ENCODE results near the gene INKA1. TPM values are rescaled to one million over a fixed set of nuclear protein-coding genes. Genes with fewer than 3 reads are reported as not detected.

Gene INKA1
- total and polyA plus RNA-seq, 4 donors: 0.84 to 4.2 (median 1.2) TPM

- peaks cover 0 to 21% (median 3%) of the 10 kb centered on the region in 4 donors for H3K4me1 ChIP-seq (ENCODE audit: control insufficient read depth in 4 of 4, insufficient read depth in 4 of 4, low read length in 3 of 4)
- no peaks in the 10 kb centered on the region for H3K36me3 ChIP-seq (ENCODE audit: control insufficient read depth in 4 of 4, insufficient read depth in 3 of 4, low read depth in 1 of 4, low read length in 3 of 4)
- DNase-seq (ENCODE audit: low spot score): no peak
- 81% methylated on average over 4 of the region's 4 CpGs for WGBS
- H3K27me3 ChIP-seq (ENCODE audit: control insufficient read depth in 4 of 4, insufficient read depth in 4 of 4, low read length in 3 of 4): no peaks in the 10 kb centered on the region
- no peak within 1 kb of the TSS for H3K9ac ChIP-seq (ENCODE audit: low read depth in 1 of 2, low read length in 2 of 2)
- TF ChIP-seq FOXA2 (IDR thresholded peaks at IDR 0.05) (no peak), MAX (IDR thresholded peaks at IDR 0.05) (no peak), REST (IDR thresholded peaks at IDR 0.05) (no peak), NR2F2 (IDR thresholded peaks at IDR 0.05) (no peak), ATF3 (IDR thresholded peaks at IDR 0.05) (no peak), SP1 (IDR thresholded peaks at IDR 0.05) (no peak), HNF4G (IDR thresholded peaks at IDR 0.05) (no peak), GABPA (IDR thresholded peaks at IDR 0.05 in 1 of 2, conservative IDR thresholded peaks at IDR 0.05 in 1 of 2) (no peak), JUND (IDR thresholded peaks at IDR 0.05) (no peak), EGR1 (IDR thresholded peaks at IDR 0.05; ENCODE audit: low read depth in 2 of 2) (no peak), RXRA (IDR thresholded peaks at IDR 0.05) (no peak), YY1 (IDR thresholded peaks at IDR 0.05) (no peak), HNF4A (conservative IDR thresholded peaks at IDR 0.05) (no peak), RAD21 (IDR thresholded peaks at IDR 0.05) (no peak), FOXA1 (IDR thresholded peaks at IDR 0.05) (no peak), TAF1 (conservative IDR thresholded peaks at IDR 0.05) (no peak)
- TF ChIP-seq, protein P1, sequence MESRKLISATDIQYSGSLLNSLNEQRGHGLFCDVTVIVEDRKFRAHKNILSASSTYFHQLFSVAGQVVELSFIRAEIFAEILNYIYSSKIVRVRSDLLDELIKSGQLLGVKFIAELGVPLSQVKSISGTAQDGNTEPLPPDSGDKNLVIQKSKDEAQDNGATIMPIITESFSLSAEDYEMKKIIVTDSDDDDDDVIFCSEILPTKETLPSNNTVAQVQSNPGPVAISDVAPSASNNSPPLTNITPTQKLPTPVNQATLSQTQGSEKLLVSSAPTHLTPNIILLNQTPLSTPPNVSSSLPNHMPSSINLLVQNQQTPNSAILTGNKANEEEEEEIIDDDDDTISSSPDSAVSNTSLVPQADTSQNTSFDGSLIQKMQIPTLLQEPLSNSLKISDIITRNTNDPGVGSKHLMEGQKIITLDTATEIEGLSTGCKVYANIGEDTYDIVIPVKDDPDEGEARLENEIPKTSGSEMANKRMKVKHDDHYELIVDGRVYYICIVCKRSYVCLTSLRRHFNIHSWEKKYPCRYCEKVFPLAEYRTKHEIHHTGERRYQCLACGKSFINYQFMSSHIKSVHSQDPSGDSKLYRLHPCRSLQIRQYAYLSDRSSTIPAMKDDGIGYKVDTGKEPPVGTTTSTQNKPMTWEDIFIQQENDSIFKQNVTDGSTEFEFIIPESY (IDR thresholded peaks at IDR 0.05): no peak
- TF ChIP-seq, protein P2, sequence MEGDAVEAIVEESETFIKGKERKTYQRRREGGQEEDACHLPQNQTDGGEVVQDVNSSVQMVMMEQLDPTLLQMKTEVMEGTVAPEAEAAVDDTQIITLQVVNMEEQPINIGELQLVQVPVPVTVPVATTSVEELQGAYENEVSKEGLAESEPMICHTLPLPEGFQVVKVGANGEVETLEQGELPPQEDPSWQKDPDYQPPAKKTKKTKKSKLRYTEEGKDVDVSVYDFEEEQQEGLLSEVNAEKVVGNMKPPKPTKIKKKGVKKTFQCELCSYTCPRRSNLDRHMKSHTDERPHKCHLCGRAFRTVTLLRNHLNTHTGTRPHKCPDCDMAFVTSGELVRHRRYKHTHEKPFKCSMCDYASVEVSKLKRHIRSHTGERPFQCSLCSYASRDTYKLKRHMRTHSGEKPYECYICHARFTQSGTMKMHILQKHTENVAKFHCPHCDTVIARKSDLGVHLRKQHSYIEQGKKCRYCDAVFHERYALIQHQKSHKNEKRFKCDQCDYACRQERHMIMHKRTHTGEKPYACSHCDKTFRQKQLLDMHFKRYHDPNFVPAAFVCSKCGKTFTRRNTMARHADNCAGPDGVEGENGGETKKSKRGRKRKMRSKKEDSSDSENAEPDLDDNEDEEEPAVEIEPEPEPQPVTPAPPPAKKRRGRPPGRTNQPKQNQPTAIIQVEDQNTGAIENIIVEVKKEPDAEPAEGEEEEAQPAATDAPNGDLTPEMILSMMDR (IDR thresholded peaks at IDR 0.05; ENCODE audit: low read depth, low read length, missing input control): no peak
- H3K9me3 ChIP-seq (ENCODE audit: control insufficient read depth in 4 of 4, low read length in 3 of 4): no peaks in the 10 kb centered on the region
- H3K4me3 ChIP-seq (ENCODE audit: low read depth in 1 of 3, low read length in 3 of 3): no peak within 1 kb of the TSS
- H3K27ac ChIP-seq (ENCODE audit: low read depth in 1 of 2, low read length in 2 of 2): no peak within 1 kb of the TSS
Observed at GRCh38 chr3:49799761-49800160, 3.3 kb upstream of the INKA1 start, which contains the start of gene CDHR4. CDHR4 (minus strand) TSS chr3:49799873; CDS start chr3:49799812, 61 bp downstream.

Measured in liver (tissue), 9 donors.